SW480 (cell line): ENCODE data around the gene SSBP1.

Experiments used
- DNase-seq: peaks from one replicate; pipeline ENCODE4 v3.0.0-alpha.2; 2016; ENCODE audit warnings: low spot score

The SSBP1 gene

GRCh38 chr7:141776374-141776773 is 38.2 kb downstream of the SSBP1 start, which contains the start of gene TAS2R4:
Gene TAS2R4, plus strand, starts transcription at chr7:141776674. Its CDS starts 1,815 bp downstream, at chr7:141778489.
- DNase-seq, result no peak

- DNase-seq, result peak; percentile 56
Measured at GRCh38 chr7:141785706-141786552, 47.8 kb downstream of the SSBP1 start.

GRCh38 chr7:141788296-141788695 is 50.1 kb downstream of the SSBP1 start:
- DNase-seq, result no peak

- no peak for DNase-seq
Measured at GRCh38 chr7:141789917-141790316, 51.8 kb downstream of the SSBP1 start, which contains the start of gene TAS2R5. Gene TAS2R5, plus strand, starts transcription at chr7:141790217. Its CDS starts 145 bp downstream, at chr7:141790362.

DNA sequence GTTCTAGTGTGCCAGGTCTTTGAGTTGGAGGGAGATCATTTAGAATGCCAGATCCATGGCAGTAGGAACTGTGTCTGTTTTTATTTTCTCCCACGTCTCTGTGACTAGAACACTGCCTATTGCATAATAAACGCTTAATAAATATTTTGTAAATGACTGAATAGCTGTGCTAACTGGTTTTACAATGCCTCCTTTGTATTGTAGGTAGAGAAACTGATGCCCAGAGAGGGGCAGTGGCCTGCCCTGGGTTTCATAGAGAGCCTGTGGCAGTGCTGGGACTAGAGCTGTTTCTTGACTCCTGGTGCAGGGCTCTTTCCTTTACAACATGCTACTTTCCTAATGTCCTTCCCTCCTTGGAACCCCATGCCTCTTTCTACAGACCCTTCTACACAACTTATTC is 54.4 kb downstream of the SSBP1 start:
- DNase-seq, result no peak
